KMS-11 (cell line): ENCODE data around the gene DNAH10.

Source experiments
- H2AFZ ChIP-seq: fragments of 200-600 bp; sonication (generic); 2 replicates; pipeline ENCODE4 v1.6.1; 2016; ENCODE audit warnings: antibody characterized with exemption, mixed run types, low read depth
- H3K27ac ChIP-seq: fragments of 200-600 bp; sonication (generic); 2 replicates; pipeline ENCODE4 v1.6.1; 2016; ENCODE audit warnings: mild to moderate bottlenecking, mixed run types
- H3K27me3 ChIP-seq: fragments of 200-600 bp; sonication (generic); 2 replicates; pipeline ENCODE4 v1.6.1; 2017; ENCODE audit warnings: mild to moderate bottlenecking, low read depth, mixed run types, moderate library complexity; ENCODE audit not compliant: insufficient read depth
- H3K36me3 ChIP-seq: fragments of 200-600 bp; sonication (generic); 2 replicates; pipeline ENCODE4 v1.6.1; 2017; ENCODE audit warnings: mild to moderate bottlenecking, mixed run types; ENCODE audit not compliant: insufficient read depth
- H3K4me1 ChIP-seq: fragments of 200-600 bp; sonication (generic); 2 replicates; pipeline ENCODE4 v1.6.1; 2016; ENCODE audit warnings: mild to moderate bottlenecking, low read depth, mixed run types; ENCODE audit not compliant: poor library complexity, severe bottlenecking
- H3K4me2 ChIP-seq: fragments of 200-600 bp; sonication (generic); 2 replicates; pipeline ENCODE4 v1.7.0; 2016; ENCODE audit warnings: mild to moderate bottlenecking, mixed run types
- H3K4me3 ChIP-seq: fragments of 200-600 bp; sonication (generic); IDR thresholded peaks from 2 replicates; pipeline ENCODE4 v1.6.1; 2017; ENCODE audit warnings: low read depth, low read length, mixed read lengths; ENCODE audit not compliant: insufficient read depth
- H3K79me2 ChIP-seq: fragments of 200-600 bp; sonication (generic); 2 replicates; pipeline ENCODE4 v1.6.1; 2016; ENCODE audit warnings: low read depth, mixed run types; ENCODE audit not compliant: insufficient read depth
- H3K9ac ChIP-seq: fragments of 200-600 bp; sonication (generic); 2 replicates; pipeline ENCODE4 v1.6.1; 2016; ENCODE audit warnings: mild to moderate bottlenecking, mixed run types
- H4K20me1 ChIP-seq: fragments of 200-600 bp; sonication (generic); 2 replicates; pipeline ENCODE4 v1.6.1; 2016; ENCODE audit warnings: mild to moderate bottlenecking, mixed run types; ENCODE audit not compliant: insufficient read depth
- TF ChIP-seq, protein P1 (sequence below): fragments of 200-600 bp; sonication (generic); conservative IDR thresholded peaks from 2 replicates; pipeline ENCODE4 v1.6.1; 2017; ENCODE audit warnings: low read depth, mild to moderate bottlenecking, antibody characterized with exemption, low read length, moderate library complexity, mixed read lengths

DNAH10 gene

DNA sequence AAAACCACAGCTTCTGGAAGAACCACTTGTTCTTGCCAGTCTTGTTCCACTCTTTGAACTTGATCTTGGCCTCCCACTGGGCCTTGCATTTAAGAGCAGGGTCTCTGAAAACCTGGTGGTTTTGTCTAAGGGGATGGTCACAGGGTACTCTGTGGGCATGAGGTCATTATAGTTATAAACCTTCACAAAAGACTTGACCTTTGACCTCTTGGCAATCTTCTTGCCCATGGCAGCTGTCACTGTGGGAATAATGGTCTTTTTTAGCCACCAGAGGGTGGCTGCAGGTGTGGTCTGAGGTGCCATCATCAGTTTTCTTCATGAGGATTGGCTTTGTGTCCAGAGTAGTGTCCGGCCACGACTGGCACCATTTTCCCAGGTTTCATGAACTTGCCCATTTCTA, 40.9 kb upstream of the DNAH10 start:
- H3K27me3 ChIP-seq = no peaks in the 10 kb centered on the region

GRCh38 chr12:123723011-123723410, 39.1 kb upstream of the DNAH10 start:
- no peak overlapping the region for H2AFZ ChIP-seq
- no peak overlapping the region for H3K4me3 ChIP-seq
- no peak overlapping the region for H3K4me2 ChIP-seq
- no peak overlapping the region for H3K27ac ChIP-seq
- H4K20me1 ChIP-seq = no peaks in the 10 kb centered on the region
- no peaks in the 10 kb centered on the region for H3K79me2 ChIP-seq
- peaks cover 11% of the 10 kb centered on the region for H3K4me1 ChIP-seq
- H3K27me3 ChIP-seq = no peaks in the 10 kb centered on the region
- no peak overlapping the region for H3K9ac ChIP-seq
- H3K36me3 ChIP-seq = no peaks in the 10 kb centered on the region
- TF ChIP-seq, protein P1, sequence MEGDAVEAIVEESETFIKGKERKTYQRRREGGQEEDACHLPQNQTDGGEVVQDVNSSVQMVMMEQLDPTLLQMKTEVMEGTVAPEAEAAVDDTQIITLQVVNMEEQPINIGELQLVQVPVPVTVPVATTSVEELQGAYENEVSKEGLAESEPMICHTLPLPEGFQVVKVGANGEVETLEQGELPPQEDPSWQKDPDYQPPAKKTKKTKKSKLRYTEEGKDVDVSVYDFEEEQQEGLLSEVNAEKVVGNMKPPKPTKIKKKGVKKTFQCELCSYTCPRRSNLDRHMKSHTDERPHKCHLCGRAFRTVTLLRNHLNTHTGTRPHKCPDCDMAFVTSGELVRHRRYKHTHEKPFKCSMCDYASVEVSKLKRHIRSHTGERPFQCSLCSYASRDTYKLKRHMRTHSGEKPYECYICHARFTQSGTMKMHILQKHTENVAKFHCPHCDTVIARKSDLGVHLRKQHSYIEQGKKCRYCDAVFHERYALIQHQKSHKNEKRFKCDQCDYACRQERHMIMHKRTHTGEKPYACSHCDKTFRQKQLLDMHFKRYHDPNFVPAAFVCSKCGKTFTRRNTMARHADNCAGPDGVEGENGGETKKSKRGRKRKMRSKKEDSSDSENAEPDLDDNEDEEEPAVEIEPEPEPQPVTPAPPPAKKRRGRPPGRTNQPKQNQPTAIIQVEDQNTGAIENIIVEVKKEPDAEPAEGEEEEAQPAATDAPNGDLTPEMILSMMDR = no peak

More for the DNA sequence above, 40.9 kb upstream of the DNAH10 start:
- Histone ChIP-seq H3K4me3 (no peak overlapping the region), H2AFZ (no peak overlapping the region), H3K9ac (no peak overlapping the region), H3K4me2 (no peak overlapping the region; the same call in 1 of the 2 replicates), H3K27ac (0 out of 2 replicates have a peak overlapping the region, but pooled peaks have one; percentile 32), H3K4me1 (peaks cover 11% of the 10 kb centered on the region), H3K79me2 (no peaks in the 10 kb centered on the region), H4K20me1 (no peaks in the 10 kb centered on the region), H3K36me3 (no peaks in the 10 kb centered on the region)
- TF ChIP-seq, protein P1 = no peak

- no peaks in the 10 kb centered on the region for H3K79me2 ChIP-seq
- TF ChIP-seq, protein P1 = no peak
- no peak overlapping the region for H3K4me3 ChIP-seq
- no peak overlapping the region for H2AFZ ChIP-seq
- no peak overlapping the region for H3K27ac ChIP-seq
- no peak overlapping the region for H3K9ac ChIP-seq
- no peak overlapping the region for H3K4me2 ChIP-seq
- no peaks in the 10 kb centered on the region for H3K36me3 ChIP-seq
- H3K27me3 ChIP-seq = no peaks in the 10 kb centered on the region
- H3K4me1 ChIP-seq = peaks cover 11% of the 10 kb centered on the region
- no peaks in the 10 kb centered on the region for H4K20me1 ChIP-seq
Measured at GRCh38 chr12:123723765-123724164, 38.3 kb upstream of the DNAH10 start.

DNA sequence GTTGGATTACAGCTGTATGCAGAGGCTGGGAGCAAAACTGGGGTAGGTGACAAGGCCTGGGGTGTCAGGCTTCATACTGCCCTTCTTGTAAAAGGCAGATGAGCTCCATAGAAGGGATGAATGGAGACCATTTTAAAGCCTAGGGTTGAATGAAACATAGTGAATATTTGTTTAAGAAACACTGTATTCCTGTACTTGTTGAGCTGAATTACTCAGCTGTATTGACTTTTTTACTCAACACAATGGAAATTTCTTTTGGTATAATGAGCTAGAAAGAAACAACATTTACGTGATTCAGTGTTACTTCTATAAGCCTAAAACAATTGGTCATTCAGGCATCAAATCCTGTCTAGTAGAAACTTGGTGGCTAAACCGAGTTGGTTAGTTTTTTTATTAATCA, 35.9 kb upstream of the DNAH10 start:
- Histone ChIP-seq H2AFZ (no peak overlapping the region), H3K36me3 (no peaks in the 10 kb centered on the region), H3K27me3 (no peaks in the 10 kb centered on the region), H3K9ac (no peak overlapping the region), H3K27ac (no peak overlapping the region), H3K4me1 (peaks cover 2% of the 10 kb centered on the region), H3K4me3 (no peak overlapping the region), H3K79me2 (no peaks in the 10 kb centered on the region), H3K4me2 (no peak overlapping the region), H4K20me1 (no peaks in the 10 kb centered on the region)
- TF ChIP-seq, protein P1 = no peak

DNA sequence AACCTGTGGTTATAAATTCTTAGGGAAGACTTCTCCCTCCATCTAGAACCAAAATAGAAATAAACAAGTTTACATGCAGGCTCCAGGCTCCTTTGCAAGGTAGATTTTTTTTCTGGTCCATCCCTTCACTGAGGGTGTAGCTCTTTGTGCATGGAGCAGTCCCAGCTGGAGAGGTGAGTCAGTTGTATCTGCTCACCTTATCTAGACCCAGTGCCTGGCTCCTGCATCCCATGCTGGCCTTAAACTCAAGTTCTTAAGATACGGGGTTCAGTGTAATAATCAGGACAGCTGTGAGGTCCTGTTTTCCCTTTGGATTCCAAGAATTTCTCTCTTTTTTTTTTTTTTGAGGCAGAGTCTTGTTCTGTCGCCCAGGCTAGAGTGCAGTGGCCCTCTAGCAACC, 35.1 kb upstream of the DNAH10 start:
- Histone ChIP-seq H3K27me3 (no peaks in the 10 kb centered on the region), H3K4me1 (no peaks in the 10 kb centered on the region), H3K9ac (no peak overlapping the region), H3K79me2 (no peaks in the 10 kb centered on the region), H4K20me1 (no peaks in the 10 kb centered on the region), H3K27ac (no peak overlapping the region), H3K4me3 (no peak overlapping the region), H2AFZ (no peak overlapping the region), H3K4me2 (no peak overlapping the region), H3K36me3 (no peaks in the 10 kb centered on the region)
- TF ChIP-seq, protein P1 = no peak
